GM23338 (cell line): ENCODE measurements around the gene FGFR3. TPM values are rescaled to one million over a fixed set of nuclear protein-coding genes. Genes with fewer than 3 reads are reported as not detected.

Experiments
- ATAC-seq: fragments of 200-7000 bp; cut with Tn5 transposase; 3 replicates; pipeline ENCODE4 v1.9.1; 2020
- DNase-seq: peaks from one replicate; pipeline ENCODE4 v3.0.0-alpha.2; 2015; ENCODE audit warnings: low spot score
- H2AFZ ChIP-seq: fragments of 200-600 bp; sonication (generic); 2 replicates; pipeline ENCODE4 v1.8.0; 2016; ENCODE audit warnings: antibody characterized with exemption, mild to moderate bottlenecking, moderate library complexity
- H3F3A ChIP-seq: fragments of 200-600 bp; sonication (generic); replicated peaks from 2 replicates; pipeline ENCODE4 v1.8.0; 2017; ENCODE audit warnings: antibody characterized with exemption, mixed run types, low read depth
- H3K27ac ChIP-seq: fragments of 200-600 bp; sonication (generic); 2 replicates; pipeline ENCODE4 v1.6.1; 2016; ENCODE audit warnings: low read depth
- H3K27me3 ChIP-seq: fragments of 200-600 bp; sonication (generic); 2 replicates; pipeline ENCODE4 v1.8.0; 2016; ENCODE audit warnings: mild to moderate bottlenecking, mixed run types, moderate library complexity; ENCODE audit not compliant: insufficient read depth
- H3K36me3 ChIP-seq: fragments of 200-600 bp; sonication (generic); 2 replicates; pipeline ENCODE4 v1.8.0; 2016; ENCODE audit warnings: mild to moderate bottlenecking; ENCODE audit not compliant: insufficient read depth
- H3K4me1 ChIP-seq: fragments of 200-600 bp; sonication (generic); 2 replicates; pipeline ENCODE4 v1.8.0; 2016; ENCODE audit warnings: mild to moderate bottlenecking, moderate library complexity; ENCODE audit not compliant: insufficient read depth
- H3K4me2 ChIP-seq: fragments of 200-600 bp; sonication (generic); 2 replicates; pipeline ENCODE4 v1.7.1; 2017; ENCODE audit warnings: mixed run types
- H3K4me3 ChIP-seq: fragments of 200-600 bp; sonication (generic); 2 replicates; pipeline ENCODE4 v1.6.1; 2016; ENCODE audit warnings: mixed run types
- H3K79me2 ChIP-seq: fragments of 200-600 bp; sonication (generic); replicated peaks from 2 replicates; pipeline ENCODE4 v1.8.0; 2017; ENCODE audit warnings: mild to moderate bottlenecking; ENCODE audit not compliant: insufficient read depth
- H3K9me2 ChIP-seq: fragments of 200-600 bp; sonication (generic); 2 replicates; pipeline ENCODE4 v1.8.0; 2017; ENCODE audit not compliant: insufficient read depth
- H4K20me1 ChIP-seq: fragments of 200-600 bp; sonication (generic); replicated peaks from 2 replicates; pipeline ENCODE4 v1.8.0; 2017; ENCODE audit warnings: mild to moderate bottlenecking; ENCODE audit not compliant: insufficient read depth
- H3K27ac Mint-ChIP-seq: 2 replicates; pipeline ENCODE4 v1.8.0; 2020; ENCODE audit warnings: inconsistent platforms, mild to moderate bottlenecking, moderate library complexity, mixed read lengths
- H3K27me3 Mint-ChIP-seq: 3 replicates; pipeline ENCODE4 v1.8.0; 2022; ENCODE audit warnings: low read depth, mild to moderate bottlenecking, moderate library complexity, mixed read lengths, inconsistent platforms; ENCODE audit not compliant: insufficient read depth, poor library complexity
- H3K36me3 Mint-ChIP-seq: 3 replicates; pipeline ENCODE4 v1.8.0; 2021; ENCODE audit warnings: low read depth, mild to moderate bottlenecking, inconsistent platforms, moderate library complexity, mixed read lengths
- H3K4me1 Mint-ChIP-seq: 3 replicates; pipeline ENCODE4 v1.8.0; 2020; ENCODE audit warnings: mild to moderate bottlenecking, inconsistent platforms, mixed read lengths
- H3K4me3 Mint-ChIP-seq: 3 replicates; pipeline ENCODE4 v1.8.0; 2021; ENCODE audit warnings: moderate library complexity, mild to moderate bottlenecking, inconsistent platforms, mixed read lengths
- H3K9me3 Mint-ChIP-seq: 3 replicates; pipeline ENCODE4 v1.8.0; 2020; ENCODE audit warnings: moderate library complexity, mild to moderate bottlenecking, inconsistent platforms, mixed read lengths
- CREB1 ChIP-seq: fragments of 250-450 bp; sonication (Bioruptor Pico); IDR thresholded peaks from 2 replicates; pipeline ENCODE4 v1.5.0; 2020; ENCODE audit warnings: low read depth, mild to moderate bottlenecking, moderate library complexity
- ETS1 ChIP-seq: IDR thresholded peaks from 2 replicates; pipeline ENCODE4 v1.6.1; 2016; ENCODE audit warnings: antibody characterized with exemption
- EZH2 ChIP-seq: fragments of 200-600 bp; sonication (generic); IDR thresholded peaks from one replicate; pipeline ENCODE4 v1.8.0; 2017; ENCODE audit warnings: antibody characterized with exemption, mild to moderate bottlenecking, low read depth; ENCODE audit not compliant: unreplicated experiment
- EZH2phosphoT487 ChIP-seq: fragments of 200-600 bp; sonication (generic); IDR thresholded peaks from one replicate; pipeline ENCODE4 v1.8.1; 2018; ENCODE audit warnings: antibody characterized with exemption; ENCODE audit not compliant: unreplicated experiment
- JUNB ChIP-seq: IDR thresholded peaks from one replicate; pipeline ENCODE4 v1.6.1; 2016; ENCODE audit warnings: antibody characterized with exemption; ENCODE audit not compliant: unreplicated experiment
- NANOG ChIP-seq: IDR thresholded peaks from 2 replicates; pipeline ENCODE4 v1.6.1; 2016; ENCODE audit warnings: antibody characterized with exemption, borderline replicate concordance
- POLR2AphosphoS5 ChIP-seq: IDR thresholded peaks from 2 replicates; pipeline ENCODE4 v1.6.1; 2016; ENCODE audit warnings: antibody characterized with exemption, low read depth
- REST ChIP-seq: IDR thresholded peaks from one replicate; pipeline ENCODE4 v1.6.1; 2018; ENCODE audit warnings: antibody characterized with exemption; ENCODE audit not compliant: unreplicated experiment
- STAT1 ChIP-seq: IDR thresholded peaks from one replicate; pipeline ENCODE4 v1.6.1; 2016; ENCODE audit warnings: antibody characterized with exemption; ENCODE audit not compliant: unreplicated experiment
- ZNF114 ChIP-seq: fragments of 250-450 bp; sonication (Bioruptor Pico); IDR thresholded peaks from 2 replicates; pipeline ENCODE4 v1.5.0; 2020; ENCODE audit warnings: mild to moderate bottlenecking, moderate library complexity
- ZNF331 ChIP-seq: fragments of 250-450 bp; sonication (Bioruptor Pico); IDR thresholded peaks from 2 replicates; pipeline ENCODE4 v1.5.0; 2020; ENCODE audit warnings: low read depth, mild to moderate bottlenecking, moderate library complexity
- ZNF462 ChIP-seq: fragments of 250-450 bp; sonication (Bioruptor Pico); IDR thresholded peaks from 2 replicates; pipeline ENCODE4 v1.5.0; 2020; ENCODE audit warnings: mild to moderate bottlenecking, moderate library complexity
- polyA plus RNA-seq: library from polyadenylated mRNA; unstranded; fragments of >200 nt; fragmentation: Nextera tagmentation; extraction: Ambion mirVana; gene quantifications from 2 replicates; pipeline ENCODE4 v1.2.1, GENCODE V29; 2016
- total RNA-seq: library from RNA; depleted of rRNA; stranded (reverse); fragments of >200 nt; shearing (Covaris generic); gene quantifications from 2 replicates; pipeline ENCODE4 v1.2.3, GENCODE V29; 2014
- TF ChIP-seq, protein P1 (sequence below), 2 experiments: fragments of 200-600 bp in 1 of 2; sonication (generic) in 1 of 2; conservative IDR thresholded peaks; 2 replicates each; pipeline versions ENCODE4 v1.5.1 to v1.6.1; 2016 to 2017; ENCODE audit warnings: antibody characterized with exemption in 2 of 2, low read depth in 2 of 2, mild to moderate bottlenecking in 2 of 2, moderate library complexity in 1 of 2

The FGFR3 gene
- total and polyA plus RNA-seq, 2 experiments from 2014 or later = 3.6 to 17.4 TPM

DNA sequence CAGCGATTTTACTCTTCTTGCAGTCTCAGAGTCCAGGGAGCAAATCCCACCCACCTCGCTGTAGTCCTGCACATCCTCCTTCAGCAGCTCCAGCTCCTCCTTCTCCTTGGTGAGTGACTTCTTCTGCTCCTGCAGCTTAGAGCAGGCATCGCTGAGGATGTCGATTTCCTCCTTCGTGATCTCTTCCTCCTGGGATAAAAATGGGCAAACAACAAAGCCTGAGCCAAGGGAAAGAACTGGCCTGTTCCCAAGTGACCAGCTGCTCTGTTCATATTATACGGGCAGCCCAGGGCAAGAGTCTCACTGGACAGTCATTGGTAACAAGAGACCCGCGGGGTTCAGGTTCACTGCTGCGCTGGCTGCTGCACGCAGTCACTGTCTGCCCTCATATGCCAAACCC, 26.2 kb downstream of the FGFR3 start:
- ATAC-seq (no peak), DNase-seq (no peak)
- no peaks in the 10 kb centered on the region for H3K79me2 ChIP-seq
- H3K9me3 Mint-ChIP-seq = no peaks in the 10 kb centered on the region
- no peak overlapping the region for H2AFZ ChIP-seq
- H3K4me1 Mint-ChIP-seq = no peaks in the 10 kb centered on the region; the same call in 2 of the 3 replicates
- H3K4me1 ChIP-seq = no peaks in the 10 kb centered on the region
- H3K27ac Mint-ChIP-seq = no peak overlapping the region
- no peaks in the 10 kb centered on the region for H3F3A ChIP-seq
- H4K20me1 ChIP-seq = peaks cover 10% of the 10 kb centered on the region
- H3K27me3 ChIP-seq = no peaks in the 10 kb centered on the region
- H3K4me3 ChIP-seq = no peak overlapping the region
- H3K9me2 ChIP-seq = no peaks in the 10 kb centered on the region
- no peak overlapping the region for H3K4me3 Mint-ChIP-seq
- H3K27ac ChIP-seq = no peak overlapping the region
- TF ChIP-seq ETS1 (no peak), JUNB (no peak), EZH2phosphoT487 (no peak), EZH2 (no peak), ZNF114 (CRISPR knock-in tag) (no peak), CREB1 (CRISPR knock-in tag) (no peak), ZNF331 (no peak), POLR2AphosphoS5 (no peak), REST (no peak), ZNF462 (CRISPR knock-in tag) (no peak), NANOG (no peak), STAT1 (no peak)
- TF ChIP-seq, protein P1, sequence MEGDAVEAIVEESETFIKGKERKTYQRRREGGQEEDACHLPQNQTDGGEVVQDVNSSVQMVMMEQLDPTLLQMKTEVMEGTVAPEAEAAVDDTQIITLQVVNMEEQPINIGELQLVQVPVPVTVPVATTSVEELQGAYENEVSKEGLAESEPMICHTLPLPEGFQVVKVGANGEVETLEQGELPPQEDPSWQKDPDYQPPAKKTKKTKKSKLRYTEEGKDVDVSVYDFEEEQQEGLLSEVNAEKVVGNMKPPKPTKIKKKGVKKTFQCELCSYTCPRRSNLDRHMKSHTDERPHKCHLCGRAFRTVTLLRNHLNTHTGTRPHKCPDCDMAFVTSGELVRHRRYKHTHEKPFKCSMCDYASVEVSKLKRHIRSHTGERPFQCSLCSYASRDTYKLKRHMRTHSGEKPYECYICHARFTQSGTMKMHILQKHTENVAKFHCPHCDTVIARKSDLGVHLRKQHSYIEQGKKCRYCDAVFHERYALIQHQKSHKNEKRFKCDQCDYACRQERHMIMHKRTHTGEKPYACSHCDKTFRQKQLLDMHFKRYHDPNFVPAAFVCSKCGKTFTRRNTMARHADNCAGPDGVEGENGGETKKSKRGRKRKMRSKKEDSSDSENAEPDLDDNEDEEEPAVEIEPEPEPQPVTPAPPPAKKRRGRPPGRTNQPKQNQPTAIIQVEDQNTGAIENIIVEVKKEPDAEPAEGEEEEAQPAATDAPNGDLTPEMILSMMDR (conservative IDR thresholded peaks at IDR 0.05; ENCODE audit: low read depth in 2 of 2) = no peak
- H3K4me2 ChIP-seq = no peak overlapping the region
- peaks cover 59% of the 10 kb centered on the region for H3K36me3 Mint-ChIP-seq
- H3K36me3 ChIP-seq = peaks cover 21% of the 10 kb centered on the region
- peaks cover 9% of the 10 kb centered on the region for H3K27me3 Mint-ChIP-seq
